HG03457 (cell line): ENCODE data around the gene HOXB4.

Experiments
- ATAC-seq: cut with Tn5 transposase; IDR thresholded peaks from one replicate; pipeline ENCODE4 v1.9.1; 2021; ENCODE audit warnings: moderate number of reproducible peaks; ENCODE audit not compliant: unreplicated experiment

HOXB4 gene

DNA sequence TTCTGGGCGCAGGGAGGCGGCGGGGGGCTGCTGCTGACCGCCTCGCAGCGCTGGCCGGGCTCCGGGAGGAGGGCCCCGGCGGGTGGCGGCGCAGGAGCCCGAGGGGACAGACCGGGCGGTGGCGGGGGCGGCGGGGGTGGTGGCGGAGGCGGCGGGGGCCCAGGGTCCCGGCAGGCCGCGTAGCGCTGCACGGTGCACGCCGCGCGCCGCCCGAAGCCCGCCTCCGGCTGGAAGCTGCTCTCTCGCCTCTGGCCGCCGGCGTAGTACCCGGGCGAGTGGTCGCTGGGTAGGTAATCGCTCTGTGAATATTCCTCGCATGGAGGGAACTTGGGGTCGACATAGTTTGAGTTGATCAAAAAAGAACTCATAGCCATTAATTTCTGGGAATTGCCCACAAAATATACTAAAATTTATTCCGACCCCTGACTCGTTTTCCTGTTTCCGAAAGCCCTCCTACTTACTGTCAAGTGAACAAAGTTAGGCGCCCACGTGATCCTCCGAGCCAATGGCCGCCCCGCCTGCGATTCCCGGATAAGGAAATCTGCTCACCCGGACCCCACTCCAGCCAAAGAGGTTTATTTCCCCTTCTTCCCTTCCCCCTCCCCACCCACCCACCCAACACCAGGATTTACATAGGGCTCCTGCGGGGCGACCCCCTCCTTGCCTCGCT lies at the start of gene HOXB4:
Gene HOXB4, minus strand, starts transcription at position 405 of the 670 bp plus-strand sequence. Its CDS starts 31 bp downstream, at position 374.
- ATAC-seq: no peak

DNA sequence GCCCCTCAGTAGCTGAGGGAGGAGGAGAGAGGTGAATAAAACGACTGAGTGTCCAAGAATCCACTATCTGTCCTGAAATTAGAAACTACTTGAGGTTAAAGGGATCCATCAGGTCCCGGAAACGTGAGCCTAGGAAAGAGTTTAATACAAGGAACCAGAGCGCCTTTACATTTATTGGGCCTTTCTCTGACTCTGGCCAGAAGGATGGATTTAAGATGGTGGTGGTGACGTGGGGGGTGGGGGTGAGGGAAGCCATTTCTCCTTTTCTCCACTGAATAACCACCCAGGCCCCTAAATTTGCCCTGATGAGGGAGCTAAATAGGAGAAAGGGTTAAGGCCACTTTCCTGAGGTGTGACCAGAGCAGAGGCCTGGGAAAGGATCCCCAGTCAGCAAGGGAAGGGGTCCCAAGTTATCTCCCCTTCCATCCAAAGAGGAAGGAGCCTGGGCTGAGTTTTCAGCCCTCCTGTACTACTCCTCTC lies 49.0 kb upstream of the HOXB4 start:
- no peak for ATAC-seq

DNA sequence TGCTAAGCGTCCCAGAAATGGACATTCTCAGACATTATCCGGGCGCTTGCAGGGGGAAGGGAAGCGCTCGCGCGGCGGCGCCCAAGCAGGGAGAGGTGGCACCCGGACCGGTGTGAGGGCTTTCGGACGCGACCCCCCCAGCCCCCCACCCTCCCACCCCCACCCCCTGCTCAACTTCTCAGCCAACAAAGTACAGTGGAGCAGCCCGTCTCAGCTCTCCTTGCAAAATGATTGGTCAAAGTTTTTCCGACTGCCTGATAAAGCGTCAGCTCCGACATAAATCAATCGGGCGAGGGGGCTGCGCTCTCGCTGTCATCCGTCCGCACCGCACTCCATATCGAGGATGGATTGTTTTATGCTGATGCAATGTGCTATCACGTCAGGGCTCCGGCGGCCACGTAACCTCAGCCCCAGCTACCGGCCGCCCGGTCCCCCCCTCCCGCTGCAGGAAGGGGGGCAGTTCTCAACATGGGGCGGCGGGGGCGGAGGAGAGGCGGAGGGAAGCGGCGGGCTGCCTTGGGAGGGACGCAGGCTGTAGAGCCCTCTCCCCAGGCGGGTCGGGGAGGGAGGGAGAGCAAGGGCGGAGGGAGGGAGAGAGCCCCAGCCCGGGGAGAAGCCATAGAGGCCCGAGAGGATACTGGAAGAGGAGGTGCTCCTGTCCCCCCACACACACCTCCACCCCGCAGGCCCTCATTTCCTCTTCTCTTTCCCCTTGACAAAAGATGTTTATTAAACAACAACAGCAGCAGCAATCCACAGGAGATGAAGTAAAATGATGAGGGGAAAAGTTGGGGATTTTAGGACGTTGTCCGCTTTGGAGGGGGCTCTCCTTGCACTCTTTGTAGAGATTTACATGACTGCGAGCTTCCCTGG lies 48.3 kb upstream of the HOXB4 start, which contains the start of gene HOXB9:
Gene HOXB9, minus strand, starts transcription at position 114 of the 873 bp plus-strand sequence. Its CDS starts 89 bp downstream, at position 25.
- ATAC-seq: no peak

DNA sequence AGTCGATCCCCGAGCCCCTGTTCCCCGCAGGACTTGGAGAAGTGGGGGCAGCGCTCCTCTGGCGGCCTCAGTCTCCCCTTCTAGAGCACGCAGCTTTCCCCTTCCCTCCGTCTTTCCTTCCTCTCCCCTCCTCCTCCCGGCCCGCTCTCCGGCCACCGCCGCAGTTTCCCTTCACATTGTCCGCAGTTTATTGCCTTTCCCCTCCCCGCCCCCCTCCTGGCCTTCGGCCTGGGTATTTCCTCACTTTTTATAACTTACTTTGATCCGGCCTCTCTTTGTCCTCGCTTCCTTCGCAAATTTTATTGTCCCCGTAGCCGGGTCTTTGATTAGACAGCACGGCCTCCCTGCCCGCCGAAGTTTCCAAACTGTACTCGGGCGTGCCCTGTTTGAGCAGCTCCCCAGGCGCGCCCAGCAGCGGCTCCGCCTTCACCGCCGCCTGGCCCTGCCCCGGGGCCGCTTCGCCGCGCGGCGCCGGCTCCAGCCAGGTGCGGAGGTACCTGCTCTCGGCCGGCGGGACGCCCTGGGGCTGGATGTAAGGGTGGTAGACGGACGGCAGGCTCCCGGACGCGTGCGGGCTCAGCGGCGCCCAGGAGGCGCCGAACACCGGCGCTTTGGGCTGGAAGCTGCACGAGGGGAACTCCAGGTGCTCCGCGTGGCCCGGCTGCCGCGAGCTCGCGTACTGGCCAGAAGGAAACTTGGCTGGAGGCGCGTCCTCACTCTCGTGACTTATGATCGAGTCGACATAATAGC lies 47.5 kb upstream of the HOXB4 start:
- ATAC-seq: no peak

DNA sequence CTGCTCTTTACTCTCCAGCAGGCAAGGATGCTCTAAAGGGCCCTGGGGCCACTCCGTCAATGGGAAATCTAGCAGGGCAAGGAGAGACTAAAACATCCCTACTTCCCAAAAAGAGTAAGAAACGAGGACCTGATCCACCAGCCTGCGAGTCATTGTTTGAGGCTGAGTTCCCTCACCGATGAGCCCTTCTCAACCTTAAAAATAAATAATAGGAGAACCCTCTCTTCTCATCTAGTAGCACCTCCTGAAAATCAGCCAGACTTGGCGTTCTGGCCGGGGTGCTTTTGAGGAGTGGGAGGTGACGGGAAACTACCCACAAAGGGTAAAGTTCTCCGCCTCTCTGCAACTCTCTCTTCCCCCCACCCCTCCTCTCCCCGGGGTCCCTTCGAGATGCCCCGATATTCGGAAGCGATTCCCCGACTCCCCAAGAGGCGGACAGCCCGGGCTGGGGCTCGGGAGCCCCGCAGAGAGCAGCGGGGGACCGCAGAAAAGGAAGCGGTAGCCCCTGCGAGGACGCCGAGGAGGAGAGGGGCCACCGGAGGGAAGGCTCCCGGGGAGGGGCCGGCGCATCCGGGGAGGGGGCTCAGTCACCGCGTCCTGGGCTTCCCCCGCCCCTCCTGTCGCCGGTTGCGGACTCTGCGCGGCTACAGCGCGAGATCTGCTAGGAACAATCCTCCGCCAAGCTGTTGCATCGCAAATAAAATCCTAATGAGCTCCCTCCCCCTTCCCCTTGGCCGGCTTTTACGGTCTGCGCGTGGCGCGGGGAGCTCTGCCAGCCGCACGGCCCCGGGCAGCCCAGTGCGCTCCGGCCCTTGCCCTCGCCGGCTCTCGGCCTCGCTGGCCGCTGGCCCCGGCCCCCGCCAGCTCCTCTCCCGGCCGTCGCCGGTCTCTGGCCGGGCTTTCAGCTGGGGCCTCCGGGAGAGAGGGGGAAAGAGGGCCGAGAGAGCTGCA lies 46.7 kb upstream of the HOXB4 start:
- no peak for ATAC-seq

DNA sequence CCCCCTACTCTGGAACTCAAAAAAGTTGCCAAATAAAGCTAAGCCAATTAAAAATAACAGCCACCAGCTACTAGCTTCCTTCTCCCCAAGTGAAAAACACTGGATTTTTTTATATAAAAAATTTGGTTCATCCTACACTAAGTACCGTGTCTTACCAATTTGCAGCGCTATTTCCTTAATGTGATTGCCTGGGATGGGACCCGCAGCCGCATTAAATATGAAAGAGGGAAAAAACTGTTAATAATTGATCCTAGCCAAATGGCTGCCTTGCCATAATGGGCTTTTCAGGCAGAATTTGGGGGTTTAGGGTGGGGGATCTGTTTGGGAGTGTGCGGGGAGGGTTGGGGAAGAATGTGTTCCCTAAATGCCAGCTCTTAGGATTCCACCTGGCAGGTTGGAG lies 46.0 kb upstream of the HOXB4 start:
- no peak for ATAC-seq

DNA sequence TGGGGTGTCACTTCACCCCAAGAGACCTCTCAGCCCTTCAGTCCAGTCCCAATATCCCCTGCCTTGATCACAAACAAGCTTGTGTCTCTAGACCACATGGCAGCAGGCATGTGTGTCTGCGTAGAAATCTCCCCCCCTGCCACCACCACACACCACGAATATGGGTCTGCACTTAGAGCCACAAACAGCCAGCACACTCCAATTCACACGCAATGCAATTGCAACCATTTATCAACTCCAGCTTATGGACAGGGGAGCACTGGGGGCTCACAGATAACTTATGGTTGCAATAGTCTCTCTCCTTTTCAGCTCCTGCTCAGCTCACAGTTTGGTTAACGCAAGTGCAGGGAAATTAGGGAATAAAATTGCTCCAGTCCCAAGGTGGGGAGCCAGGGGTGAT lies 45.4 kb upstream of the HOXB4 start:
- no peak for ATAC-seq

DNA sequence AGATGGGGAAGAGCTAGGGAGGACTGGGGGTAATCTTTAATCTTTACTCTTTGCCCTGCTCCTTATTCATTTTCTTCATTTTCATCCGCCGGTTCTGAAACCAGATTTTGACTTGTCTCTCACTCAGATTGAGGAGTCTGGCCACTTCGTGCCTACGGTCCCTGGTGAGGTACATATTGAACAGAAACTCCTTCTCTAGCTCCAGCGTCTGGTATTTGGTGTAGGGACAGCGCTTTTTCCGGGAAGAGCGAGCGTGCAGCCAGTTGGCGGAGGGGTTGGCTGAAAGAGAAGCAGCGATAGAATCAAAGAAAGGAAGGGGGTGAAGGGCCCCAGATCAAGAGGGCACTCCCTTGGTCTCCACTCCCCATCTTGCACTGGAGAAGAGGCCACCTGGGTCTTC lies 44.7 kb upstream of the HOXB4 start:
- ATAC-seq: no peak

DNA sequence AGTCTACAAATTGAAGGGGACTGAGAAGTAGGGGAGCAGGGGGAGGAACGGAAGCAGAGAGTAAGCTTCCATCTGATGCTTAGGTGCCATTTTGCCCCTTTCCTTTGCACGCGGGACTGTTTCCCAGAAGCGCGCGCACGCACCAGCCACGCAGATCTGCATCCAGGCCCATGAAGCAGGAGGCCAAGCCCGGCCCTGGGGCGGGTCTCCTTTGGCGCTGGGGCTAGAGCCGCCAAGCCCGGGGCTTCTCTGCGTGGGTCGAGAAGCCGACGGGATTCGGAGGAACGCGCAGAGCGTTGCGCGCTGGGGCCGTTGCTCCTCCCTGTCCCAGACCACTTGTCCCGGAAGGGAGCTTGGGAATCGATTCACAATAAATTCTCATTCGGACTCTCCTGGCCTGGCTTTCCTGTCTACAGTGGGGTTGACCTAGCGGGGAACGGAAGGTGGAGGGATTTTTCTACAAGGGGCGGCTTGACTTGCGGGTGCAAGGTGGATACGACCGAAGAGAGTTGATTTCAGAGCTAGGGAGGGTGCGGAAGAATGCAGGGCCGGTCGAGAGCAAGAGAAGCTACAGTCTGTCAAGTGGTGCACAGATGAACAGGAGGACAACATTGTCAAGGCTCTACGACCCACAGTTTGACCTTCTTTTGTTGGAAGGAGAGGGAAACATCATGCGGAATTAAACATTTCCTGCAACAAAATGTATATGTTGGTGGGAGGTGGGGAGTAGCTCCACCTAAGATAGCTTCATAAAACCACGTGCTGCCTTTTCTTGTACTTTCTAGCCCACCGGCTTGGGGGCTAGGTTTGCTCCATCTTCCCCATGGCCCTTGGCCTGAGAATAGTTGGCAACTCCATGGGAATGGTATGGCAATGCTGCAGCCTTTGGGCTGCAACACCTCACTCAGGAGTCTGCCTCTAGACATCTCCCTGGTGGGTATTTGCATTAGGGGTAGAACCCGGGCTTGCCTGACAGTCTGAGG lies 43.6 kb upstream of the HOXB4 start:
- ATAC-seq: no peak

DNA sequence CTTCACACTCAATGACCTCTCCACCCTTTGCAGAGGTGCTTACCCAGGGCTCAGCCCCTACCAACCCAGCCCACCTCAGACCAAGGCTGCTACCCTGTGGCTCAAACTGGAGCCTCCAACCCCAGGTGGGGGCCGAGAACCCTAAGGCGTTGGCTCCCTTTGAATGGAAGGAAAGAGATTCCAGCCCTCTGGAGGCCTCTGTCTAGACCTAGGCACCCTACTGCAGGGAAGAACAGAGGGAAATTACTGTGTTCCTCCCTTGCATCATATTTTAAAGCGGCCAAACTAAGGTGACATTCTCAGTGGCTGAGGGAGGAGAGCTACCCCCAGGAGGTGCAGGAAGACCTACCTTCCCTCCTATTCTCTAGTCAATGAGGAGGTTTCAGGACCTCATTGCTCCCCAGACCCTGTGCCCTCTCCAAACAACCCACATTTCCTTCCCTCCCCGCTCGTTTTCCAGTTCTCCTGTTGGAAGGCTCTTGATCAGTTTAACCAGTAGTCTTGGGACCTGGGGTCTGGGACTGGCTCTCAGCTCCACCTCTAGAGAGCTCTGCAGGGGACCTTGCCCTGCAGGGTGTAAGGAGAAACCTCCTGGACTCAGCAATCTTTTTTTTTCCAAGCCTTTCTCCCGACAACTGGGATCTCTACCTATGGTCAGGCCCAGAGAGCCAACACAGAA lies 42.5 kb upstream of the HOXB4 start:
- ATAC-seq: no peak

DNA sequence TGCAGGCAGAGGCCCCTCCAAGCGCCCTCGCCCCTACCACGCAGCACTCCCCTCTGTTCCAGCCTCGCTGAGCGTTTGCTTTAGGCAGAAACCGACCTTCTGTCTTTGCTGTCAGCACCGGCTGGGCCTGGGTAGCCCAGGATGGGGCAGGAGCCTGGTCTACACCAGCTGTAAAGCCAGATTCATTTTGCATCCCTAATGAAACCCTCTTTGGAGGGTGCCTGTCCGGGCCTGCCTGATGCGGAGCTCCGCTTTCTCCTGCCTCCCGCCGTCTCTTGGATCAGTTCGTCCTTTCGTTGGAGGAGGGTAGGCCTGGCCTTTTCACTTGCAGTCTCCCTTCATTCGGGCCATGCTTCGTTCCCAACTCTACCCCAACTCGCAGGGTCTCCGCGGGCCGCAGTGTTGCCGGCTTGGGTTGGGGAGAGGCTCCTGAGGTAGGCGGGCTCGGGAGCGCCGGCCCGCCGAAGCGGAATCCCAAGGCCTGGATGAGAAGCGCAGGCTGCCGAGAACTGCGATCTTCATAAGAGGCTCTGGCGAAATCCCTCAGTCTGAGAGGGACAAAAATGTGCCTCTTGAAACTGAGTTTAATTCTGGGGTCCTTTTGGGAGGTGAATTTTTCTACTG lies 41.8 kb upstream of the HOXB4 start:
- ATAC-seq: no peak

DNA sequence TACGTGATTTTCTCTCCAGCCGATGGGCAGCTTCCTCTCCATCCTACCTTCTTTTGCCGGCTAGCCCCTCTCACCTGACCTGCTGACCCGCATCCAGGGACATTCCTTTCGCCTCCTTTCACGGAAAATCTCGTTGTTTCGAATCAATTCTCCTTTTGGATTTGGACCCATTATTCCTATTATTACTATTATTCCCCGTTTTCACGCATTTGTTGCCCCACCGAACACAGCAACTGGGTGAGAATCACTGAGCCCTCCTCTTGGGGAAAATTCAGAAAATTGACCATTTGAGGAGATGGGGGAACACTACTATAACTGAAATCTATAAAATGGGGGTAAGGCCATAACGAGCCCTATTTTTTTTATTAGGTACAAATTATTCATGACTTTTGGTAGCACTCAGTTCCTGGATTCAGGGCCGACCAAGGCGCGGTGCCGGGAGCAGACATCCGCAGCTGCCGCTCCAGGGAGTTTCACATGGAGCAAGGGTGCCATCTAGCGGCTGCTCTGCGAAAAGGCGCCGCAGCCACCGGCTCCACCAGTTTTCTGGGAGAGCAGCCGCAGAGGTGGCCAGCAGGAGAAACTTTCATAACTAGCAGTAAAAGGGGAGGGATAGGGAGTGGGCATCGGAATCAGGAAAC lies 40.2 kb upstream of the HOXB4 start:
- no peak for ATAC-seq

DNA sequence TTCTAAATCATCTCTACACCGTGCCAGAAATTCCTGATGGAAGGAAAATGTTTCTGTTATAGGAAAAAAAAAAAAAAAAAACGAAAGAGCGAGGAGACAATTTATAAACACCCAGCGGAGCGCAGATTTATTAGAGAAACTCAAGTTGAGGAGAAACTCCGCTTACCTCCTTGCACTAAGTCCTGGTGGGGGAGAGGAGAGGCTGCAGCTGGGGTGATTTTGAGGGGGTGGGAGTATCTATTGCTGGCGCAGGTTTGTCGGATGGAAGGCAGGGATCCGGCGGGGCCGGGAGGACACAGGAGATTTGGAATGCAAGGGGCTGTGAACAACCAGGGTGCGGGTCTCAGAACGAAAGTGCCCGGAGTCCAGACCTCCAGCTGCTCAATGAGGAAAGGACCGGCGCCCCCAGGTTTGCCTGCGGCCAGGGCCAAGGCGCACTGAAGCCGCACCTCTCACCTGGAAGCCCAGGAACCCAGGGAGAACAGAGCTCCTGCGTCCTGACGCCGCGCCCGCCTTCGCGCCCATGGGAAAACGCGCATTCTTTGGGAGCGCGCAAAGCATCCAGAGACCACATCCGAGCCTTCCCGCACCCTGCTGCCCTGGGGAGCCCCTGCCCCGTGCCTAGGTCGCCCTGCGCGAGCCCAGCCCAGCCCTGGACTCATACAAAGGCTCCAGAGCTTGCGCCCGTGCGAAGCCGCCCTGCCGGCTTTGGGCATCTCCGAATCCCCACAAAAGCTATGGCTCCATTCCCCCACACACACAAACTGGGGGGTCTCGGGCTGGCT lies 39.5 kb upstream of the HOXB4 start:
- ATAC-seq: no peak

DNA sequence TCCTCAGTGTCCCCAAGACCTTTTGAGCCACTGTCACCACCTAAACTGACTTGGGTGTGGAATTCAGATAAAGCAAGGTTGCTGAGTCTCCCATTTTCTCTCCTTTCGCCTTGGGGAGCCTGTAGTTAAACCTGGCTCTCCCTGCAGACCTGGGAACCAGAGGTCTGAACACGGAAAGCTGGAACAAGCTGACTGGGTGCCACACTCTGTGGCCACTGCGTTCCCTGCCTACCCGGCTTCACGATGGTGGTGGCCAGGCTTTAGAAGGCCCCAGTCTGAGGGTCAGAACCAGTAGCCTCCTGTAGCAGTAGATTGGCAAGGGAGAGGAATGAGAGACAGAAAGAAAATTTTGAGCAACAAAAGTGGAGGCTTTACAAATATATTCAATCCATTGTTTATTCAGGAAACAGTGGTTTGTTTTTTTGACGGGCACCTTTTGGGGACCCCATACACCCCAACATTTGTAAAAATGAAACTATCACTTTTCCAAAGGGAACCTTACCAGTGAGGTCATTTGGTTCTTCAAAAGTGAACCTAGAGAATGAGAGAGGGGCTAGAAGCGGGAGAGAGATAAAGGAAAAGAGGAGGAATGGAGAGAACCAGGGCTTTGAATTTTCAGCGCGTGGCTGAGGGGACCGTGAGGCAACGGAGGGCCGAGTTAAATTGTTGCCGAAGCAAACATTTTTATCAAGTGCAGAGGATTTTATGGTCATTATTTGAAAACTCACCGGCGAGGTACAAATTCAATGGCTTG lies 38.7 kb upstream of the HOXB4 start:
- no peak for ATAC-seq

DNA sequence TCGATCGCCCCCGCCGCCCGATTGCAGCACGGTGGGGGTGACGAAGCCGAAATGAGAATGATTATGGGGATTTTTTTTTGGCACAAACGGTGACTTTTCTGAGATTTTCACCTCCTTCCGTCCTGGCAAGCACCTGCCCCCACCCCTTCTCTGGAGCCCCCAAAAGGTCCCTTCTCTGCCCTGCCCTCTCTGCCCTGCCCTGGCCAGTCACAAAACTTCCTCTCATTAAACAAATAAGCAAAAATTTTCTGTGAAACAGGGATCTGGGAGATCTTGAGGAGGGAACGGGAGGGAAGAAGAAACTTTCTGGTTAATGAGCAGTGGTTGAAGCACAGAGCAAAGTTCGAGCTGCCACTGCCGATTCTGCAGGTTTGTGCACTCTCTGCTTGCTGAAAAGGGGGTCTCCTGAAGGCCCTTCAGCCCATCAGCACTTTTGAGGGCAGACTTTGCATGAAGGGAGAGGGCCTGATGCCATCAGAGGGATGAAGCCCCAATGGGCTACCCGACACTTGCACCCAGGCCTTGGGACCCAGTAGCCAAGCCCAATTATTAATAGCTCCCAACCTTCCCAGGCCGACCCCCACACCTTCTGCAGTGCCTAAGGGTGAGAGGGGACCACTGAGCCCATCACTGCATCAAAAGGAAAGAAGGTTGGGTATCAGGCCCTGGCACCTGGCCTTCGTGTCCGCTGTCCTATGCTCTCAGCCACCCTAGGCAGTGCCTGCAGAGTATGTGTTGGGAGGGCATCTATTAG lies 38.0 kb upstream of the HOXB4 start:
- no peak for ATAC-seq
